A204.1 (cell line): ENCODE results near the gene APLP2.
"Not testable (repeated sequence)": the region's sequence is repeated elsewhere in the genome, so short reads cannot be mapped to it uniquely, and the experiment has no call there.

ENCODE experiments used
- FAIRE-seq: peaks from 2 replicates; lab custom pipeline; 2012; peaks lifted over from hg19 to GRCh38; lab: Jason Lieb, UNC

The APLP2 gene

DNA sequence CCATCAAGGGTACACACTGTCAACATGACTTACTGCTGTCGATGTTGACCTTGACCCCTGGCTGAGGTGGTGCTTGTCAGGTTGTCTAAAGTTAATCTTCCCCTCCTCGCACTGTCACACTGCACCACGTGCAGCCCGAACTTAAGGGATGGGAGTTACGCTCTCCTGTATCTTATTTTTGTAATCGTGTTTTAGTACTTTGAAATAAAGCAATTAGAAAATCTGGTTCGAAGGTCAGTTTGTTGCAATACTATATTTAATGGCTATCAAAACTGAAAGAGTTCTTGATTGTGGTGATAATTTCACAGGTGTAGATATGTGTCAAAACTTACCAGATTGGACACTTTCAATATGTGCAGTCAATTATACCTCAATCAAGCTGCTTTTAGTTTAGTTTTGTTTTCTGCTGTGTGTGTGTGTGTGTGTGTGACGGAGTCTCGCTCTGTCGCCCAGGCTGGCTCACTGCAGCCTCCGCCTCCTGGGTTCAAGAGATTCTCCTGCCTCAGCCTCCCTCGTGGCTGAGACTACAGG is 79.2 kb downstream of the APLP2 start:
- no peak for FAIRE-seq

DNA sequence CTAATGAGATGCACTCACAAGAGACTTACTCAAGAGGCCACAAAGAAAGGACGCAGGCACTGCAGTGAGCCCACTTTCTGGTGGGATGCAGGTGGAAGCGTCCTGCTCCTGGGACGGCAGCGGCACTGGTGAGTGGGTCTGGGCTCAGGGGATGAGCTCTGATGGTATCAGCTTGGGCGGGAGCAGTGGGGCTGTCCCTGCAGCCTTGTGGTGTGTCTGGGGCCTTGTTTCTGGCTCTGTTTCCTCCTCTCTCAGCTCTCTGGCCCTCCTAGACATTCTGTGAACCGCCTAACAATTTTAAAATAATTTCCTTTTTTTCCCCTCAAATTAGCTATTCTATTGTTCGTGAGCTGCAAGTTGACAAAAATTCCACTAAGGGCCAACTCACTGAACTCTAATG is 81.1 kb downstream of the APLP2 start:
- FAIRE-seq: no peak

DNA sequence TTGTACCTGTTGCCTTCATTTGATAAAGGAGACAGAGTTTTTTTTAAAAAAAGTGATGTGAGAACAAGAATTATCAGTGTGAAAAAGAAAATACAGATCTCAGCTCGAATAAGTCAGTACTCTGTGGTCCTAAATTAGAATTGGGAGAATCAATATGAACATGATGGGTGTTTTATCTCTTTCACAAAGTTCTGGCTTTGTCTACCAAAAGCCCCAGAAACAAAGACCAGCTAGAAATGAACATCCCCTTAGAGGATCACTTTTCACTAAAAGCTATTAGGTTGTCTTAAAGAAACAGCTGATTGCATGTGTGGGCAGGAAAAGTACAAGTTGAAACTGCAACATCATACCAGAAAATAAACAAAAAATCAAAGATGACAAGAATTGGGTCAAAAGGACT is 81.5 kb downstream of the APLP2 start:
- no peak for FAIRE-seq

DNA sequence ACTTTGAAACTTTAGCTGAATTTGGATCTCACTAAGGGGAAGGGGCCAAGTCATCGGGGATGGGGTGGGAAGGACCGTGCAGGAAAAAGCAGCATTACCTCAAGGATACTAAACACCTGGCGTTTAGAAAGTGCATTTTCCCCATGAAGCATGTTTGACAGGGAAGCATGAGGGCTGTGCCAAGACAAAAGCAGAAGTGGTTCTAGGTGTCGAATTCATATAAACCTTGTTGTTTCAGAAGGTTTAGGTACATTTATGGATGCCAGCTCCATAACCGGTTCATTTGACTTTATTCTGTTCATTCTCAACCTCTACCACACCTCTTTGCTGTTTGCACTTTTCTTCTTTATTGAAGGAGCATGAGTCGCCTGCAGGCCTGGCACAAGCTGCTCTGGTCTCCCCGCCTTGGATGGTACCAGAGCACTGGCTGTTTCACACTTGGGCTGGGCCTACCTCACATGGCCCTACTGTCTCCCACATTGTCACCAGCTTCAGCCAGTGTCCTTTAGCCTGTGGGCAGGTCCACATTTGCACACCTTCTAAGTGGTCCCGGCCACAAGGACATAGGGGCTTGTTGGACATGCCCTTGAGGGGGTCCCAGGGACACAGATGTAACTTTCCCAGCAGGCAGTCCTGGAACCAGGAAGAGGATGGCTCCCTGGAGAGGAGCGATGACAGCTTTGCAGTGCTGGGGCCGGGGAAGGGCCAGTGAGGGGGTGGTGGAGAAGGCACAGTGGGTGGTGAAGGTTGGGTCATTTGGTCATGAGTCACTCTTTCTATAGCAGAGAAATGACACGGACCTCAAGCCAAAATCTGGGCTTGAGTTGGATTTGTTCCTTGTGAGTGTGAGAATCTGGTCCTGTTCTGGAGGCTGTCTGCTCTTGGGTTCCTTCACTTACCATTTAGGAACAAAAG is 86.7 kb downstream of the APLP2 start:
- no peak for FAIRE-seq

DNA sequence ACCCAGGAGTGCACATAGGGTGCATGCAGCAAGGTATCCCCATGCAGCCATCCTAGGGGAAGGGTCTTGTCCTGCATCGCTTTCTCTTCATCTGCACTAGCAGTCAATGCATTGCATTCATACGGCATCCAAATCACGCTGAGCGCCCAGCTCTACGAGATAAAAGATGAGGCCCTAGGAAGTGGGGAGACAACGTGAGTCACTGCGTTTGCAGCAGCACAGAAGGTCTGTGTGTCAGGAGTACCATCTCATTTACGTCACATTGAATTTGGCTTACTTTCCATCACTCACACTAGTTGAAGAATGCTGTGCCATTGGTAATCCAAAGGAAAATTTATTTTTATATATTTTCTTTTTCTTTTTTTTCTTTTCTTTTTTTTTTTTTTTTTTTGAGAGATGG is 87.4 kb downstream of the APLP2 start:
- FAIRE-seq: no peak

DNA sequence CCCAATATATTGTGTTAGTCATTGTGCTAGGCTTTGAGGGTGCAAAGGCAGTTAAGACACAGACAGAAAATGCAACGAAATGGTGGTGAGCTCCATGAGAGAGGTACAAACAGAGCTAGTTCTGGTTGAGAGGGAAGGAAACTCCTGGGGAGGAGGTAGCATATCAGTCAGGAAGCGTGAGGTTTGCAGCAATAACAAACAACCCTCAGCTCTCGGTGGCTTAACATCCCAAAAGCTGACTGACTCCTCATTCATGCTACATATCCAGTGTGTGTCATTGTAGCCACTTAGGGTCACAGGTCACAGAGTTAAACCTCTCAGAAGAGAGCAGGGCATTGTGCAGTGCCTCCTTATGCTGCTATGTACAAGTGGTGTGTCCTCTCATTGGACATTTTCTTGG is 88.1 kb downstream of the APLP2 start:
- FAIRE-seq: no peak

DNA sequence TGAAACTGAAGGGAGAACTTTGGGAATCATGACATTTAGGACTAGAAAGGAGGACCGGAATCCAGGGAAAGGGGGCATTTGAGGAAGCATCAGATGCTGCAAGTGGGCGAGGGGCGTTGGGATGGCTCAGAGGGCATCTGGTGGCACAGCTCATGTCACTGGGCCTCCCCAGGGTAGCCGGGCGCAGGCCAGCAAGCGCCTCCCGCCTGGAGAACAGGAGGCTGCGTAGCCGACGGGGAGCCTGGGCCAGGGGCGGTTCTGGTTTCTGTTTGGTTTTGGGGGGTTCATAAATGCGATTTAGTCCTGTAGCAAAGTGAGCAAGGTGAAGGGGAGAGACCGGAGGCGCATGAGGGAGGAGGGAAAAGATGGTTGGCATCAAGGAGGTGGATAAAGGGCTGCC is 89.4 kb downstream of the APLP2 start:
- no peak for FAIRE-seq

DNA sequence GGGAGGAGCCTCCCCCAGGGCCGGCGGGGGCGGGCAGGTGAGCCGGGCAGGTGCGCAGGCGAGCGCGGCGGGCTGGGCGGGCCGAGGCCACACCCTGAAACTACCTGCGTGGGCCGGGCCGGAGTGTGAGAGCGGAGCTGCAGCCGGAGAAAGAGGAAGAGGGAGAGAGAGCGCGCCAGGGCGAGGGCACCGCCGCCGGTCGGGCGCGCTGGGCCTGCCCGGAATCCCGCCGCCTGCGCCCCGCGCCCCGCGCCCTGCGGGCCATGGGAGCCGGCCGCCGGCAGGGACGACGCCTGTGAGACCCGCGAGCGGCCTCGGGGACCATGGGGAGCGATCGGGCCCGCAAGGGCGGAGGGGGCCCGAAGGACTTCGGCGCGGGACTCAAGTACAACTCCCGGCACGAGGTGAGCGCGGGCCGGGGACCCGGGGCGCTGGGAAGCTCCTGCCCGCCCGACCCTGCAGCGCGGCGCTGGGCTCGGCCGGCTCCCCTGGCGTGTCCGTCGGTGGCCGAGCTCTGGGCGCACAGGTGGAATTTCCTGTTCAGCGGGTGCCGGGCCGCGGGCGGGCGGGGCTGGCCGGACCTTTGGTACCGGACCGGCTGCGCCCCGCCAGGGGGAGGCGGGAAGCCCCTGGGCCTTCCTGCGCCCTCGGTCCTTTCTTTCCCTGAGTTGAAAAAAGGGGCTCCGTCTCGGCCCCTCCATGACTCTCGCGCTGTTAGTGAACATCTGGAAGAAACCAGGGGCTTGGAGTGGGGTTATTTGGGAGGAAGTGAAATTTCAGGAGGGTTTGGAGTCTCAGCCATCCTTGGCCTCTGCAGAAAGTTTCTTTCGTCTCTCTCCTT is 90.2 kb downstream of the APLP2 start, which contains the start of gene ST14:
Gene ST14, plus strand, starts transcription at position 126 of the 841 bp plus-strand sequence. Its CDS starts 198 bp downstream, at position 324.
- no peak for FAIRE-seq

DNA sequence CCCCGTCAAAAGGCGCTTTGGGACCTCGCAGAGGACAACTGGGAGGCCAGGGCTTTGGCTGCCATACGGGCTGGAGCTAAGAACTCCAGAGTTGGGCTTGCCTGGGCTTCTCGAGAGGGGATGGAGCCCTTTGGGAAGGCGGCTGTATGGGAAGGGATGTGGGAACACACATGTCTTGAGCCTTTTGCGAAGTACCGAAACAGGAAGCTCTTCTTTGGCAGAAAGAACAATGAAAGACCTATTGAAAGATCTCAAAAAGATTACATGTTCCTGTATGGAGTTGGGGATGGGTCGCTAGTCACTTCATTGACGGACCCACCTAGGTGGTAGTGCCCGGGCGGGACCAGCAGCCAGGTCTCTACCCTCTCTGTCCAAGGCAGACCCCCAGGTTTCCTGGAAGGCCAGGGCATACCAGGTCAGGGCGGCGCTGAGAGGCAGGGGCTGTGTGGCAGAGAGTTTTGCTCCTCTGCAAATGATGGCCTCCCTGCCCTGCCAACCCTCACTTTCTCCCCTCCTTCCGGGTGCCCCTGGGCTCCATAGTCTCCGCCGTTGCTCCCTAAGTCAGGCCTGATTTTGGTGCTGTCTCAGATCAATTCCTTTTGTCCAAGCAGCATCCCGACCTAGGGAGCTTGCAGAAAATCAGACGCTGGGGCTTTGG is 90.9 kb downstream of the APLP2 start:
- no peak for FAIRE-seq

DNA sequence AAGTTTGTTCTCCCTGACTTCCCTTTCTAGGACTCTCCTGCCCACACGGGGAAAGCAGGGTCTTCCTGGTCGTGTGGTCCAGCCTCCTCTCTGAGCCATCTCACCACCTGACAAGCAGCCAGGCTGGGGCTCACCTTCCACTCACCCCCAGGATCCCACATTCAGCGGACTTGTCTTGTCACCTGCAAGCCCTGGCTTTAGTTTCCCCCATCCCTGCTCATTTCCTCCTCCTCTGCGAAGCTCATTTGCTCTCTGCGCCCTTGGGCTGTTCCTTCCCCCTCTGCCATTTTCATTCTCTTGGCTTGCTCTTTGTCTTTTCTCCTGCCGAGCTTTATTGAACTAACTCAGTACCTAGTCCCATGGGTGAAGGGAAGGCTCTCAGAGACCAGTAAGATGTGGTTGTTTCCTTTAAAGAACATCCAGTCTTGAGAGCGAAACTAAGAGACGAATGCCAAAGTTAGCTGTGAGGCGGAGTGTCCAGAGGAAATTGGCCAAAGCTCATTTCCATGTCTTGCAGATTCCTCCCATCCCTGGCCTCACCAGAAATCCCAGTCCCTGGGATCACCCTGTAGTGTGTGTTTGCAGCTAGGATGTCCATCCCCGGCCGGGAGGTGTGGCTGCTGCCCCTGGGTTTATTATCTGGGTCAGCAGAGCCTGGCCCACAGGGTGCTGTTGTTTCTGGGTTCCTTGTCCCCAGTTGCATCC is 91.9 kb downstream of the APLP2 start:
- no peak for FAIRE-seq

DNA sequence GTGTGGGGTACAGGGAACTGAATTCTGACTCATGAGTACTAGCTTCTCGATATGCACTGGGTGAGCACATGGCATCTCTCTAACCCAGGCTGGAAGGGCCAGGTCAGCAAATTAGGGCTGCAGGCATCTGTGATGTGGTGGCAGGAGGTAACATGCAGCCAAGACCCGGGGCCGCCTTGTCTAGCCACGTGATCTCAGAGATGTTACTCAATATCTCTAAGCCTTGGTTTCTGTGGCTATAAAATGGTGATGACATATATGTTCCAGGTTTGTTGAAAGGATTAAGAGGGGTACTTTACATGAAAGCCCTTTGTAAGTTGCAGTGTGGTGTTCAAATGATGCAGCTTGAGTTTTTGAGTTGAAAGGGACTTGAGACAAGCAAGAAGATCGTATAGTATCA is 93.0 kb downstream of the APLP2 start:
- FAIRE-seq: no peak

DNA sequence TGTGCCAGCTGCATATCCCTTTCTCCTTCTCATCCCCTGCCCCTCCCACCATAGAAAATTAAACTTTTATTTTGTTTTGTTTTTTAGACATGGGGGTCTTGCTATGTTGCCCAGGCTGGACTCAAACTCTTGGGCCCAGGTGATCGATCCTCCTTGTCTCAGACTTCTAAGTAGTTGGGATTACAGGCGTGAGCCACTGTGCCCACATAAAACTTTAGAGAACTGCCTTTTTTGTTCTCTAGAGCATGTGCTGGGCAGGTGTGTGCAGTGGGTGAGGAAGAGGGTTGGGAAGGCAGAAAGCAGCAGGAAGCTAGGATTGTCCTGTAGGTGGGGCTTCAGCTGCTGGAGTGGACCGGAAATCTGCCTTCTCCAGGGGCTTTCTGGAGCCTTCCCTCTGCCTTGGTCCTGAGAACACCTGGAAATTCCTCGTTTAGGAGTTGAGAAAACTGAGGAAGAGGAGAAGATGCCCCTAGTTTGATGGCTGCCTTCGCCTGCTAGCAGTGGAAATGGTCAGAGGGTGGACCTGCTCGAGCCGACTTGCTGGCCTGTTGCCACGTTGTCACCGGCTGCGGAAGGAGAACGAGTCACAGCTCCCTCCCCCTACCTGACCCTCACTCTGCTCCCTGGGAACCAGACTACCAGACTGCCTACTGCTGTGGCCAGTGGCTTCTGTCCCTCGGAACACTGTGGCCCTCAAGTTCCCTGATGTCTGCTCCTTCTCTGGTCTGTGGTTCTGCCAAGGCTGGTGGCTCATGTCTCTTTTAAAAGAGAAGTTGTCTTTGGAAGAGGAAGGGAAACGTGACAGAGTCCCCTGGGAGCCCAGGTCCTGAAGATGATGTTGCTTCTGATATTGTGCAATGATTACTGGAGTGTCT is 93.9 kb downstream of the APLP2 start:
- FAIRE-seq: no peak

DNA sequence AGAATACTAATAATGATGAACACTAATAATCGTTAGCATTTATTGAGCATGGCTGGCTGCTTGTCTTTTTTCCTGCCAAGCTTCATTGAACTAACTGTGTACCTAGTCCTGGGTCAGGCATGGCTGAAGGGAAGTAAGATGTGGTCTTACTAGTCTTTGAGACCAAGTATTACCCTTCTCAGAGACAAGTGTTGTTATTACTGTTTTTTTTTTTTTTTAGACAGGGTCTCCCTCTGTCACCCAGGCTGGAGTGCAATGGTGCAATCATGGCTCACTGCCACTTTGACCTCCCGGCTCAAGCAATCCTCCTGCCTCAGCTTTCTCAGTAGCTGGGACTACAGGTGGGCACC is 94.5 kb downstream of the APLP2 start:
- FAIRE-seq: no peak

DNA sequence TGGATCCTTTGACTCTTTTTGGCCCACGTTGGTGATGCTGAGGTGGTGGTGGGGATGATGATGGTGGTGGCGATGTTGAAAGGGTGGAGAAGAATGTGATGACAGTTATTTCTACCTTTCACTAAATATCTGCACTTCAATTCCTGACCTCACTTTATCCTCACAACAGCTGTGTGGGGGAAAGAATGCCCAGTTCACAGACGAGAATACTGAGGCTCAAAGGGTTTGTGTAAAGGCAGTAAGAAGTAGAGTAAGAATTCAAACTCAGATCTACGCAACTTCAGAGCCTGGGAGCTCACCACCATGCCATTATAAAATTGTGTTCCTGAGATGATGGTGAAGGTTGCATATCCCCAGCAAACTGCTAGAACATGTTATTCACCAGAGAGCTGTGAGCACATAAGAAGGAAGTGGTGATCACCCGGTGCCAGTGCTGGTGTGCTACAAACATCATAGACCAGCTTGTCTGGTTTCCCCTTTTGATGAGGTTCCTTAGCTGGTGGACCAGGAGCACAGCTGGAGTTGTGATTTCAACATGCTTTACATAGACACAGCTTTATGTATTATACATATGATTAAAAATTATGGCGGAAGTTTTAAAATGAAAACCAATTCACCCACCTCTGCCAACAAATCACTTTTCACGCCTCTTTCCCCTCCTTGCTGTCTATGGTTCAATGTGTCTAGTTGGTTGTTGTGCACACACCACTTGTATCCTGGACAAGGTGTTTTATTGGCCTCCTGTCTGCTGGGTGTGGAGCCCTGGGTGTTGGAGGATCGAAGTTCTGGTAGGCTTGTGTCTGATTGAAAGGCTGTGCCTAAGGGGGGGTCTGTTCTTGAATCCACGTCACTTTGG is 96.1 kb downstream of the APLP2 start:
- FAIRE-seq: no peak

DNA sequence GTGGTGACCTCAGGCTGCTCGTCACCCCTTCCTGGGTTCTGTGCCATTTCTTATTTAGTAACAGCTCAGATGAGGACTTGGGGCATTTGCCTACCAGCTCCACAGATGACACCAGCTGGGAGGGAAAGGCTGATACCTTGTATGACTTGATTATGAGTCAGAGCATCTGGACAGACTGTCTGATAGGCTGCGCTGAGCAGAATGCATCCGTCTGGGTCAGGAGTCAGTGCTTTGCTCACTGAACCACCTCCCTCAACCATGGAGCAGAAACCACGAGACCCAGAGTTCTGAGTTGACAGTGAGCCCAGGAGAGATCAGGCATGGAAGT is 96.7 kb downstream of the APLP2 start:
- FAIRE-seq: no peak

DNA sequence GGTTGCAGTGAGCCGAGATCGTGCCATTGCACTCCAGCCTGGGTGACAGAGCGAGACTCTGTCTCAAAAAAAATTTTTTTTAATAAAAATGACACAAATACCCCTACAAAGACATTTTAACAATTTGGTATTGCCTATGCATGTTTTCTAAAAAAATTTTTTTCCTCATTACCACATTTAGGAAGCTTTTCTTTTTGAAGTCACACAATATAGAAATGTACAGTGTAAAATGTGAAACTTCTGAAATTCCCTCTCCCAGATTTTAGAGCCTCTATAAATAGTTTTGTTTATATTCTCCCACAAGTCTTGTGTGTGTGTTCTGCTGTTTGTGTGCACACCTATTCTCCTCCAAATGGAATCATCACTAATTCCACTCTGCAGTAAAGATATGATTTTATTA is 97.5 kb downstream of the APLP2 start:
- FAIRE-seq: no peak

DNA sequence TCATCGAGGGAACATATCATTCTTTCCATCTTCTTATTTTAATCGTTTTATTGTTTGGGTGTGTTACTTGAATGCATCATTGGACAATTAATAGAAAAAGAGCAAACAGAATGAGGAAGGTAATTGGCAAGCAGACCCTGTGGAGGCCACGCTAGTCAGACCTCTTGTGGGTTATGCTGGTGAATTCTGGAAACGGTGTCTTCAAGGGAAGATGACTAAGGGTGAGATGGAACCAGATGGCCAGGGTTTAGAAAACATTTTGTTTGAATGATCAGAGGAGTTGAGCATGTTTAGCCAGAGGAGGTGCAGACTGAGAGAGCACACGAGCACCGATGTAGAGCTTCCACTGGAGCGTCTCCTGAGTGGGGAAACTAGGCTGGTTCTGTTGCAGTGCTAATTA is 98.4 kb downstream of the APLP2 start:
- no peak for FAIRE-seq

DNA sequence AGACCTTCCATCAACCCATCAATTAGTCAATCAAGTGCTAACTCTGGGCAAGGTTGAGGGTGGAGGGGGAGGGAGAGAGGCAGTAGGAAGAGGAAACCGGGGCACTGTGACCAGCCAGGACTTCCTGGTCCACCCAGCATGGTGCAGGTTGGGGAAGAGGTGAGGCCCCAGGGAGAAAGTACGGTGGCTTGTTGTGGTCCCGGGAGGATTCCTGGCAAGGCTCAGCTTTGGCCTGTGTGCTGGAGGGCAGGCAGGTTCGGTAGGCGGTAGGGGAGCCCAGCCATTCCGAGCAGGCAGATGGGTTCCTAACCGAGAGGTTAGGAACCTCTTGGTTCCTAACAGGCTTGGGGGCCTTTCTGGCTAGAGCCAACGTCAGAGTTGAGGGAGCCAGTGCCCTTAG is 100.7 kb downstream of the APLP2 start:
- no peak for FAIRE-seq

DNA sequence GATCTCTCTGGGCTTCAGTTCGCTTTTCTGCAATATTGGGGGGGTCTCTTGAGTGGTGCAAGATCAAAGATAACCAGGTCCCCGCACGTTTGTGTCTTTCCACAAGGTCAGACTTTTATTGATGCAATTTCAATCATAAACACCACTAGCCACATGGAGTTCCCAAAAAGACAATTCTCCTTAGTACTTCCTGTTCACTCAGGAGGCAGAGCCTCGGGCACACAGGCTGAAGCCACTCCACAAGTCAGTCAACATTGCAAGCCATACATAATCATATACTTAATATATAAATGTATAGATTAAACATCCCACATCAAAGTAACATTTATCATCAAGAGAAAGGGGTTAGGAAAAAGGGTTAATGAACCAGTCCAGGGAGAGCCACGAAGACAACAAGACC is 101.8 kb downstream of the APLP2 start:
- no peak for FAIRE-seq

DNA sequence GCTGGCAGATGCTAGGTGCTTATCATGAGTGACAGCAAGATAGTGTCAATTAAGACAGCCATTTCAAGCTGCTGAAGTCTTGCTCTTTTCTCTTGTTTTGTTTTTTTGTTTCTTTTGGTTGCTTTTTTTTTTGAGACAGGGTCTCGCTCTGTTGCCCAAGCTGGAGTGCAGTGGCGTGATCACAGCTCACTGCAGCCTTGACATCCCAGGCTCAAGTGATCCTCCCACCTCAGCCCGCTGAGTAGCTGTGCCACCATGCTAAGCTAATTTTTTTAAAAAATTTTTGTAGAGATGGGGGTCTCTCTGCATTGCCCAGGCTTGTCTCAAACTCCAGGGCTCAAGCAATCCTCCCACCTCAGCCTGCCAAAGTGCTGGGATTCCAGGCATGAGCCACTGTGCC is 102.3 kb downstream of the APLP2 start:
- FAIRE-seq: not testable (repeated sequence)
